Keratinocyte (primary cell): ENCODE data around the gene P3H1. TPM values are rescaled to one million over a fixed set of nuclear protein-coding genes. Genes with fewer than 3 reads are reported as not detected.

Experiments used
- DNase-seq: peaks from one replicate; pipeline ENCODE4 v3.0.0-alpha.2; 2011; ENCODE audit warnings: low read depth, missing footprints, low spot score
- FAIRE-seq: peaks from 2 replicates; lab custom pipeline; 2011; peaks lifted over from hg19 to GRCh38; lab: Jason Lieb, UNC
- H2AFZ ChIP-seq: 2 replicates; pipeline ENCODE4 v1.6.0; 2012; ENCODE audit warnings: low read length, control low read depth, inconsistent platforms; ENCODE audit not compliant: control insufficient read depth
- H3K27ac ChIP-seq: 2 replicates; pipeline ENCODE4 v1.5.1; 2011; ENCODE audit warnings: low read length; ENCODE audit not compliant: control insufficient read depth, insufficient read depth
- H3K27me3 ChIP-seq: 3 replicates; pipeline ENCODE4 v1.6.0; 2011; ENCODE audit warnings: low read length; ENCODE audit not compliant: control insufficient read depth, insufficient read depth; ENCODE audit errors: extremely low read depth
- H3K36me3 ChIP-seq, 2 experiments: 2 replicates in 1 of 2; 3 replicates in 1 of 2; pipeline ENCODE4 v1.5.1; 2011; ENCODE audit warnings: low read length in 2 of 2, mild to moderate bottlenecking in 1 of 2; ENCODE audit not compliant: control insufficient read depth in 2 of 2, insufficient read depth in 2 of 2; ENCODE audit errors: extremely low read depth in 1 of 2
- H3K4me1 ChIP-seq: 3 replicates; pipeline ENCODE4 v1.5.1; 2011; ENCODE audit warnings: low read length; ENCODE audit not compliant: control insufficient read depth, insufficient read depth; ENCODE audit errors: extremely low read depth
- H3K4me2 ChIP-seq: 3 replicates; pipeline ENCODE4 v1.6.0; 2011; ENCODE audit warnings: low read depth, low read length; ENCODE audit not compliant: control insufficient read depth, insufficient read depth; ENCODE audit errors: extremely low read depth
- H3K4me3 ChIP-seq, 3 experiments: fragments of 200-600 bp in 1 of 3; sonication (generic) in 1 of 3; 2 replicates in 2 of 3; 3 replicates in 1 of 3; pipeline ENCODE4 v1.5.1; 2011 to 2016; ENCODE audit warnings: low read length in 3 of 3, mild to moderate bottlenecking in 3 of 3, control low read depth in 2 of 3, inconsistent platforms in 1 of 3, low read depth in 1 of 3, mixed read lengths in 1 of 3, mixed run types in 1 of 3, moderate library complexity in 1 of 3; ENCODE audit not compliant: control insufficient read depth in 2 of 3, insufficient read depth in 2 of 3; ENCODE audit errors: extremely low read depth in 1 of 3
- H3K79me2 ChIP-seq: 2 replicates; pipeline ENCODE4 v1.6.0; 2012; ENCODE audit warnings: low read length; ENCODE audit not compliant: control insufficient read depth, insufficient read depth
- H3K9ac ChIP-seq: 3 replicates; pipeline ENCODE4 v1.6.0; 2011; ENCODE audit warnings: low read length; ENCODE audit not compliant: control insufficient read depth, insufficient read depth; ENCODE audit errors: extremely low read depth
- H3K9me1 ChIP-seq: 3 replicates; pipeline ENCODE4 v1.6.0; 2011; ENCODE audit warnings: low read length; ENCODE audit not compliant: control insufficient read depth, insufficient read depth; ENCODE audit errors: extremely low read depth
- H3K9me3 ChIP-seq: 2 replicates; pipeline ENCODE4 v1.5.1; 2012; ENCODE audit warnings: low read depth, low read length; ENCODE audit not compliant: control insufficient read depth
- H4K20me1 ChIP-seq: 3 replicates; pipeline ENCODE4 v1.6.0; 2011; ENCODE audit warnings: low read length; ENCODE audit not compliant: control insufficient read depth, insufficient read depth; ENCODE audit errors: extremely low read depth
- EZH2 ChIP-seq: IDR thresholded peaks from one replicate; pipeline ENCODE4 v1.6.1; 2012; ENCODE audit warnings: inconsistent platforms, mild to moderate bottlenecking, low read length, moderate library complexity
- dilution Hi-C: fragments of 300-500 bp; cut with MboI; formaldehyde crosslinking; loops from one replicate; pipeline ENCODE4 v1.7.0; 2020; ENCODE audit warnings: low sequenced_read_pairs; ENCODE audit not compliant: extremely low pct_ligation_motif_present
- polyA plus RNA-seq, 5 experiments: library from polyadenylated mRNA; depleted of rRNA in 3 of 5; stranded (reverse) in 3 of 5; stranded (forward) in 1 of 5; unstranded in 1 of 5; fragments of >200 nt; gene quantifications; 1 replicate in 1 of 5; 2 replicates in 3 of 5; 3 replicates in 1 of 5; pipeline versions ENCODE4 v1.2.1 to v1.2.3, GENCODE V29; 2011 to 2012; ENCODE audit warnings: missing spikeins in 2 of 5, low read depth in 1 of 5, low replicate concordance in 1 of 5
- TF ChIP-seq, protein P1 (sequence below), 3 experiments: IDR thresholded peaks in 1 of 3; conservative IDR thresholded peaks in 1 of 3; optimal IDR thresholded peaks in 1 of 3; 2 replicates in 2 of 3; 3 replicates in 1 of 3; pipeline versions ENCODE3 to v1.5.1; 2011; ENCODE audit warnings: low read length in 3 of 3, mild to moderate bottlenecking in 3 of 3, moderate library complexity in 2 of 3, control low read depth in 1 of 3, inconsistent platforms in 1 of 3; ENCODE audit not compliant: insufficient read depth in 2 of 3; ENCODE audit errors: extremely low read depth in 1 of 3

P3H1 gene
- polyA plus RNA-seq, 1 donor (not counting 4 experiments of a cell fraction or from before 2014, with no cell fraction given), result 24.4 TPM

GRCh38 chr1:42774928-42775526, 8.2 kb upstream of the P3H1 start:
- Histone ChIP-seq H3K9me1 (no peaks in the 10 kb centered on the region), H3K9me3 (no peaks in the 10 kb centered on the region), H3K27ac (no peak overlapping the region), H3K4me1 (no peaks in the 10 kb centered on the region), H3K27me3 (no peaks in the 10 kb centered on the region), H3K4me3 (no peak overlapping the region), H3K4me2 (no peak overlapping the region), H3K36me3 (peaks cover 12 to 34% of the 10 kb centered on the region in 2 experiments), H4K20me1 (no peaks in the 10 kb centered on the region), H3K9ac (no peak overlapping the region), H3K79me2 (peaks cover 8% of the 10 kb centered on the region), H2AFZ (no peak overlapping the region)
- dilution Hi-C loops, result no loop called here
- DNase-seq, result no peak
- no peak for FAIRE-seq
- TF ChIP-seq, protein P1, sequence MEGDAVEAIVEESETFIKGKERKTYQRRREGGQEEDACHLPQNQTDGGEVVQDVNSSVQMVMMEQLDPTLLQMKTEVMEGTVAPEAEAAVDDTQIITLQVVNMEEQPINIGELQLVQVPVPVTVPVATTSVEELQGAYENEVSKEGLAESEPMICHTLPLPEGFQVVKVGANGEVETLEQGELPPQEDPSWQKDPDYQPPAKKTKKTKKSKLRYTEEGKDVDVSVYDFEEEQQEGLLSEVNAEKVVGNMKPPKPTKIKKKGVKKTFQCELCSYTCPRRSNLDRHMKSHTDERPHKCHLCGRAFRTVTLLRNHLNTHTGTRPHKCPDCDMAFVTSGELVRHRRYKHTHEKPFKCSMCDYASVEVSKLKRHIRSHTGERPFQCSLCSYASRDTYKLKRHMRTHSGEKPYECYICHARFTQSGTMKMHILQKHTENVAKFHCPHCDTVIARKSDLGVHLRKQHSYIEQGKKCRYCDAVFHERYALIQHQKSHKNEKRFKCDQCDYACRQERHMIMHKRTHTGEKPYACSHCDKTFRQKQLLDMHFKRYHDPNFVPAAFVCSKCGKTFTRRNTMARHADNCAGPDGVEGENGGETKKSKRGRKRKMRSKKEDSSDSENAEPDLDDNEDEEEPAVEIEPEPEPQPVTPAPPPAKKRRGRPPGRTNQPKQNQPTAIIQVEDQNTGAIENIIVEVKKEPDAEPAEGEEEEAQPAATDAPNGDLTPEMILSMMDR (optimal IDR thresholded peaks at IDR 0.05 in 1 of 3, IDR thresholded peaks at IDR 0.05 in 1 of 3, conservative IDR thresholded peaks at IDR 0.05 in 1 of 3; ENCODE audit: extremely low read depth in 1 of 3, insufficient read depth in 2 of 3, low read length in 3 of 3), result no peak
- TF ChIP-seq EZH2, result no peak

DNA sequence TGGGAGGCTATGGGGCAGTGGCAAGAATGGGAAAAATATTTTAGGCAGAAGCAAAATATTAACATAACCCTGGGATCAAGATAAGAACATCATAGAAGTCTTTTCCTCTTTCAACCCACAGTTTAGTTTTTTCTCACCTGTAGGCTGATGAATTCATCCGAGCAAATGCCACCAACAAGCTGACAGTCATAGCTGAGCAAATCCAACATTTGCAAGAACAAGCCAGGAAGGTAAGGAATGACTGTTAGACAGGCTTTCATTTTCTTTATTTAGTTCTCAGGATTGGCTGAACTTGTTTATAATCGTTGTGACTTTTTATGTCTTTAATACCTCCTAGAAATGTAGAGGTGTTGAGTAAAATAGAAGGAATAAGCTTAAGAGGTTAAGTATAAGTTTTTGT, 6.6 kb upstream of the P3H1 start:
- no peak for TF ChIP-seq EZH2
- TF ChIP-seq, protein P1 (optimal IDR thresholded peaks at IDR 0.05 in 1 of 3, IDR thresholded peaks at IDR 0.05 in 1 of 3, conservative IDR thresholded peaks at IDR 0.05 in 1 of 3; ENCODE audit: extremely low read depth in 1 of 3, insufficient read depth in 2 of 3, low read length in 3 of 3), result no peak
- dilution Hi-C loops, result no loop called here
- H3K9me3 ChIP-seq, result no peaks in the 10 kb centered on the region
- no peaks in the 10 kb centered on the region for H3K27me3 ChIP-seq
- DNase-seq (no peak), FAIRE-seq (no peak)
- H3K4me3 ChIP-seq, result no peak overlapping the region
- H3K9ac ChIP-seq, result no peak overlapping the region
- H2AFZ ChIP-seq, result no peak overlapping the region
- H4K20me1 ChIP-seq, result no peaks in the 10 kb centered on the region
- H3K9me1 ChIP-seq, result no peaks in the 10 kb centered on the region
- peaks cover 18% of the 10 kb centered on the region for H3K79me2 ChIP-seq
- H3K36me3 ChIP-seq, result peaks cover 12 to 27% of the 10 kb centered on the region in 2 experiments
- no peak overlapping the region for H3K4me2 ChIP-seq
- H3K4me1 ChIP-seq, result no peaks in the 10 kb centered on the region
- no peak overlapping the region for H3K27ac ChIP-seq
